Ramos (cell line): ENCODE data around the gene CD58.

Experiments
- in situ Hi-C: fragments of 300-500 bp; cut with MboI; formaldehyde crosslinking; loops from one replicate; pipeline ENCODE4 v1.14.3; 2022; ENCODE audit warnings: low sequenced_read_pairs; ENCODE audit not compliant: unreplicated experiment

CD58 gene

GRCh38 chr1:116497656-116498055 lies 73.2 kb downstream of the CD58 start:
- in situ Hi-C loops = loop anchor here (25.0 kb wide), 1 partner anchor 685 kb away; no protein-coding TSS in a partner anchor

GRCh38 chr1:116496898-116497297 lies 73.9 kb downstream of the CD58 start:
- in situ Hi-C loops = loop anchor here (25.0 kb wide), 1 partner anchor 685 kb away; no protein-coding TSS in a partner anchor

- in situ Hi-C loops = loop anchor here (25.0 kb wide), 1 partner anchor 684 kb away; no protein-coding TSS in a partner anchor
These were observed 74.4 kb downstream of the CD58 start for GRCh38 chr1:116496380-116496779.

- in situ Hi-C loops = loop anchor here (25.0 kb wide), 1 partner anchor 683 kb away; no protein-coding TSS in a partner anchor
These were observed 75.3 kb downstream of the CD58 start for GRCh38 chr1:116495535-116495934.

GRCh38 chr1:116494745-116495144 lies 76.1 kb downstream of the CD58 start:
- in situ Hi-C loops = loop anchor here (25.0 kb wide), 1 partner anchor 682 kb away; no protein-coding TSS in a partner anchor

GRCh38 chr1:116494353-116494692 lies 76.5 kb downstream of the CD58 start:
- in situ Hi-C loops = loop anchor here (25.0 kb wide), 1 partner anchor 682 kb away; no protein-coding TSS in a partner anchor

GRCh38 chr1:116493484-116494352 lies 77.1 kb downstream of the CD58 start:
- in situ Hi-C loops = loop anchor here (25.0 kb wide), 1 partner anchor 681 kb away; no protein-coding TSS in a partner anchor

- in situ Hi-C loops = loop anchor here (25.0 kb wide), 1 partner anchor 681 kb away; no protein-coding TSS in a partner anchor
These were observed 77.8 kb downstream of the CD58 start for GRCh38 chr1:116493036-116493435.

GRCh38 chr1:116492358-116492811 lies 78.4 kb downstream of the CD58 start:
- in situ Hi-C loops = loop anchor here (25.0 kb wide), 1 partner anchor 680 kb away; no protein-coding TSS in a partner anchor

- in situ Hi-C loops = loop anchor here (25.0 kb wide), 1 partner anchor 680 kb away; no protein-coding TSS in a partner anchor
These were observed 79.0 kb downstream of the CD58 start for GRCh38 chr1:116491700-116492357.

GRCh38 chr1:116490588-116490987 lies 80.2 kb downstream of the CD58 start:
- in situ Hi-C loops = loop anchor here (25.0 kb wide), 1 partner anchor 678 kb away; no protein-coding TSS in a partner anchor

GRCh38 chr1:116489231-116489697 lies 81.6 kb downstream of the CD58 start:
- in situ Hi-C loops = loop anchor here (25.0 kb wide), 1 partner anchor 677 kb away; no protein-coding TSS in a partner anchor

GRCh38 chr1:116488071-116488470 lies 82.8 kb downstream of the CD58 start:
- in situ Hi-C loops = loop anchor here (25.0 kb wide), 1 partner anchor 676 kb away; no protein-coding TSS in a partner anchor

- in situ Hi-C loops = loop anchor here (25.0 kb wide), 1 partner anchor 675 kb away; no protein-coding TSS in a partner anchor
These were observed 83.2 kb downstream of the CD58 start for GRCh38 chr1:116487583-116487982.

GRCh38 chr1:116487031-116487430 lies 83.8 kb downstream of the CD58 start:
- in situ Hi-C loops = loop anchor here (25.0 kb wide), 1 partner anchor 675 kb away; no protein-coding TSS in a partner anchor

- in situ Hi-C loops = loop anchor here (25.0 kb wide), 1 partner anchor 674 kb away; no protein-coding TSS in a partner anchor
These were observed 84.4 kb downstream of the CD58 start for GRCh38 chr1:116486424-116486823.

- in situ Hi-C loops = loop anchor here (25.0 kb wide), 1 partner anchor 674 kb away; no protein-coding TSS in a partner anchor
These were observed 84.8 kb downstream of the CD58 start for GRCh38 chr1:116485976-116486375.

GRCh38 chr1:116485071-116485735 lies 85.6 kb downstream of the CD58 start:
- in situ Hi-C loops = loop anchor here (25.0 kb wide), 1 partner anchor 673 kb away; no protein-coding TSS in a partner anchor
